Spleen (tissue), 11 donors: ENCODE measurements around the gene CA9. TPM values are rescaled to one million over a fixed set of nuclear protein-coding genes. Genes with fewer than 3 reads are reported as not detected.

ENCODE experiments used
- DNase-seq: peaks from one replicate; pipeline ENCODE4 v3.0.0-alpha.2; 2020
- H3K27ac ChIP-seq, 8 donors: fragments of 200-600 bp; sonication (generic) in 7 of 8; 1 replicate in 4 of 8; 2 replicates in 4 of 8; pipeline versions ENCODE4 v1.5.0 to v1.8.0; 2016 to 2021; ENCODE audit warnings: inconsistent platforms in 4 of 8, mild to moderate bottlenecking in 4 of 8, moderate library complexity in 1 of 8
- H3K27me3 ChIP-seq, 7 donors: fragments of 200-600 bp; sonication (generic) in 6 of 7; replicated peaks in 1 of 7; 1 replicate in 4 of 7; 2 replicates in 3 of 7; pipeline versions ENCODE4 v1.5.0 to v1.8.0; 2016 to 2021; ENCODE audit warnings: inconsistent platforms in 3 of 7, mild to moderate bottlenecking in 1 of 7
- H3K36me3 ChIP-seq, 6 donors: fragments of 200-600 bp; sonication (generic) in 5 of 6; 1 replicate in 4 of 6; 2 replicates in 2 of 6; pipeline versions ENCODE4 v1.5.0 to v1.8.0; 2016 to 2021; ENCODE audit warnings: inconsistent platforms in 2 of 6
- H3K4me1 ChIP-seq, 6 donors: fragments of 200-600 bp; sonication (generic) in 5 of 6; 1 replicate in 3 of 6; 2 replicates in 3 of 6; pipeline versions ENCODE4 v1.5.0 to v1.8.0; 2016 to 2021; ENCODE audit warnings: inconsistent platforms in 3 of 6
- H3K4me3 ChIP-seq, 8 donors: fragments of 200-600 bp; sonication (generic) in 7 of 8; 1 replicate in 4 of 8; 2 replicates in 4 of 8; pipeline versions ENCODE4 v1.5.0 to v1.8.0; 2016 to 2021; ENCODE audit warnings: inconsistent platforms in 4 of 8, mild to moderate bottlenecking in 4 of 8, moderate library complexity in 2 of 8
- H3K9me3 ChIP-seq, 8 donors: fragments of 200-600 bp; sonication (generic) in 7 of 8; 1 replicate in 4 of 8; 2 replicates in 4 of 8; pipeline versions ENCODE4 v1.5.0 to v1.8.0; 2016 to 2021; ENCODE audit warnings: inconsistent platforms in 4 of 8
- POLR2A ChIP-seq, 3 donors: fragments of 450-650 bp; IDR thresholded peaks; one replicate each; pipeline ENCODE4 v1.5.1; 2017; ENCODE audit warnings: antibody characterized with exemption in 3 of 3, mild to moderate bottlenecking in 1 of 3
- POLR2AphosphoS5 ChIP-seq, 3 donors: sonication (generic); formaldehyde crosslinking; IDR thresholded peaks; one replicate each; pipeline ENCODE4 v1.5.1; 2017; ENCODE audit warnings: antibody characterized with exemption in 3 of 3
- WGBS, 5 donors: extraction: QIAGEN DNeasy Blood & Tissue Kit in 3 of 5; methylation state at CpG; one replicate each; pipeline versions ENCODE4 v1.1.5 to v1.1.7; 2013 to 2018; 5-methylcytosine and 5-hydroxymethylcytosine counted together
- intact Hi-C: fragments of 100-400 bp; cut with DNase I; formaldehyde crosslinking; loops from one replicate; pipeline ENCODE4 v1.15.0; 2023; ENCODE audit warnings: low total_unique reads
- polyA plus RNA-seq, 3 donors: library from polyadenylated mRNA; stranded (reverse); fragments of 200-250 nt; gene quantifications; one replicate each; pipeline ENCODE4 v1.2.1, GENCODE V29; 2013
- total RNA-seq, 7 donors: library from RNA; depleted of rRNA in 3 of 7; stranded (reverse); fragments of >200 nt in 3 of 7; fragmentation: NEBNext Ultra II Directional in 4 of 7; extraction: Animal tissue kit (Norgen Biotek cat#: 25700) in 4 of 7; gene quantifications; one replicate each; pipeline versions ENCODE4 v1.1.0 to v1.2.1, GENCODE V29; 2016 to 2021
- TF ChIP-seq, protein P1 (sequence below), 11 experiments: fragments of 200-600 bp in 7 of 11; fragments of 450-650 bp in 4 of 11; sonication (generic) in 4 of 11; IDR thresholded peaks in 8 of 11; conservative IDR thresholded peaks in 3 of 11; 1 replicate in 7 of 11; 2 replicates in 4 of 11; pipeline versions ENCODE4 v1.4.0 to v1.8.0; 2016 to 2021; ENCODE audit warnings: antibody characterized with exemption in 11 of 11, inconsistent platforms in 4 of 11, mild to moderate bottlenecking in 1 of 11
- donor health status: healthy with polysubstance abuse.
- donor health status: DM: no; HTN: no; CAD: no; lungs with moderate emphysema.
- donor health status: DM: no; HTN: no; CAD: no.
- donor health status: Bipolar disorder and iron deficiency.
- donor health status: healthy.
- donor health status: DM: no; HTN: no; CAD: no.
- donor health status: DM: yes; HTN: yes; CAD: no.

The CA9 gene
- total and polyA plus RNA-seq, 10 donors, result 0.26 to 0.30 TPM; not detected in 8

DNA sequence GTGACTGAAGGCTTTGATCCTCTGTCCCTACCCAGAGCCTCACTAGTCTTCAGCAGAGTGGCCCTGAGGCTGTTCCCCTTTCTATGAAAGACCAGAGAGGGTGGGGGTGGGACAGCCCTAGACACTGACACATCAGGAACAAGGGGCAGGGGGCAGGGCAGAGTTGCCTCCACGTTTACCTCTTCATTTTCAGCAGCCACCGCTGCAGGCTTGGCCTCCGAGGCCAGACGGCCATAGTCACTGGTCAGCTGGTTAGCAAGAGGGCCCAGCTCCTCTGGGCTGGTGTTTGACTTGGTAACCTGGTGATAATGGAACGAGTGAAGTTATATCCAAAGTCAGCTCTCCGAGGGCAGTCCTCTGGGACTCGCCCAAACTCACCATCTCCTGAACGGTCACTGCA, 31.6 kb downstream of the CA9 start:
- no peak for DNase-seq
- H3K4me3 ChIP-seq, result no peak overlapping the region
- 76 to 93% (median 87%) methylated on average over 8 of the region's 8 CpGs for WGBS, 5 donors
- no peaks in the 10 kb centered on the region for H3K27me3 ChIP-seq
- H3K27ac ChIP-seq, result peak overlapping the region; percentile 17 to 72 (median 54)
- TF ChIP-seq POLR2A (IDR thresholded peaks at IDR 0.05) (no peak), POLR2AphosphoS5 (IDR thresholded peaks at IDR 0.05) (no peak)
- TF ChIP-seq, protein P1, sequence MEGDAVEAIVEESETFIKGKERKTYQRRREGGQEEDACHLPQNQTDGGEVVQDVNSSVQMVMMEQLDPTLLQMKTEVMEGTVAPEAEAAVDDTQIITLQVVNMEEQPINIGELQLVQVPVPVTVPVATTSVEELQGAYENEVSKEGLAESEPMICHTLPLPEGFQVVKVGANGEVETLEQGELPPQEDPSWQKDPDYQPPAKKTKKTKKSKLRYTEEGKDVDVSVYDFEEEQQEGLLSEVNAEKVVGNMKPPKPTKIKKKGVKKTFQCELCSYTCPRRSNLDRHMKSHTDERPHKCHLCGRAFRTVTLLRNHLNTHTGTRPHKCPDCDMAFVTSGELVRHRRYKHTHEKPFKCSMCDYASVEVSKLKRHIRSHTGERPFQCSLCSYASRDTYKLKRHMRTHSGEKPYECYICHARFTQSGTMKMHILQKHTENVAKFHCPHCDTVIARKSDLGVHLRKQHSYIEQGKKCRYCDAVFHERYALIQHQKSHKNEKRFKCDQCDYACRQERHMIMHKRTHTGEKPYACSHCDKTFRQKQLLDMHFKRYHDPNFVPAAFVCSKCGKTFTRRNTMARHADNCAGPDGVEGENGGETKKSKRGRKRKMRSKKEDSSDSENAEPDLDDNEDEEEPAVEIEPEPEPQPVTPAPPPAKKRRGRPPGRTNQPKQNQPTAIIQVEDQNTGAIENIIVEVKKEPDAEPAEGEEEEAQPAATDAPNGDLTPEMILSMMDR (IDR thresholded peaks at IDR 0.05 in 8 of 11, conservative IDR thresholded peaks at IDR 0.05 in 3 of 11), result no peak
- H3K4me1 ChIP-seq, result peaks cover 0 to 38% (median 11%) of the 10 kb centered on the region in 6 donors
- no peaks in the 10 kb centered on the region for H3K9me3 ChIP-seq
- H3K36me3 ChIP-seq, result peaks cover 47 to 100% (median 100%) of the 10 kb centered on the region in 6 donors
- intact Hi-C loops, result no loop called here

DNA sequence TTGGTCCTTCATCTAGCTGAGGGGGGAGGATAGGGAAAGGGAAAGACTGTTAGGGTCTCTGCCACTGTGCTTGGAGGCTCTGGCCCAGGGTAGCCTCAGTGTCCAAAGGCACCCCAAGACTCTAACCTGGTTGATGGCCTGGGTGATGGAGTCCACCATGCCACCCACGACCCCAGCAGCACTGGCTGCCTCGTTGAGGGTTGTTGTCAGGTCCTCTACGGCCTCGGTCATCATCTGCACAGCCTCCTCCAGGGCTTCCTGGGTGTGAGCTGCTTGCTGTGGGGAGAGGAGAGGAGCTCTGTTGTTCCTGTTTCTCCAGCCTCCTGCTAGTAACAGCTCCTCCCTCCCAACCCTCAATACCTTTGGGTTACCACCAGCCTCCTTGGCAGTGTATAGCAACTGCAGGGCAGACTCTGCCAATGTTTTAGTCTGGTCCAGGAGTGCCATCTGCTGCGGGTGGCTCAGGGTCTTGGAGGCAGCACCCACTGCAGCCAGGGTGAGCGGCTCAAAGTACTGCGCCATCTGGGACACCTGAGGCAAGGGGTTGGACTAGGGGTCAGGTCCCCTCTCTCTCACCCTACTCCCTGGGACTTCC, 32.2 kb downstream of the CA9 start:
- H3K27me3 ChIP-seq, result no peaks in the 10 kb centered on the region
- no peak overlapping the region for H3K4me3 ChIP-seq
- peak overlapping the region in 7 of 8 donors; percentile 17 to 72 (median 56) for H3K27ac ChIP-seq
- H3K36me3 ChIP-seq, result peaks cover 47 to 100% (median 100%) of the 10 kb centered on the region in 6 donors
- TF ChIP-seq POLR2AphosphoS5 (IDR thresholded peaks at IDR 0.05) (peak in 1 of 3 donors; percentile 56), POLR2A (IDR thresholded peaks at IDR 0.05) (no peak)
- DNase-seq, result no peak
- intact Hi-C loops, result no loop called here
- 92 to 97% (median 95%) methylated on average over 7 of the region's 7 CpGs for WGBS, 5 donors
- peaks cover 0 to 33% (median 11%) of the 10 kb centered on the region in 6 donors for H3K4me1 ChIP-seq
- H3K9me3 ChIP-seq, result no peaks in the 10 kb centered on the region

DNA sequence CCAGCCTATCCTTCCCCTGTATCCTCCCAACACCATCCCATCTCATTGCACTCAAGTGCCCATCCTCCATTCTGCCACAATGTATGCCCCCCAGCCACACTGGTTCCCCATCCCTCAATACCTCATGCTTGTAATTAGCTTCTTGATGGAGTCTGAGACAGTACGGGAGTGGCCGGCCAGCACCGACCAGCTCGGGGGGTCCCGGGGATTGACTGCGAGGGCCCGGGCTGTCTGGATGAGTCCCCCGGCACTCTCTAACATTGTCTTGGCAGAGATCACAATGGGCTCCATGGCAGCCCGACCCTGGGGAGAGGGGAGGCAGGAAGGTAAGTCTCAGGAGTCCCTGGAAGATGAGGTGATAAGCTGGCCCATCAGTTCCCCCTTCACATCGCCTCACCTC, 33.2 kb downstream of the CA9 start:
- no peak for DNase-seq
- peak overlapping the region in 3 of 8 donors; percentile 56 to 72 (median 61) for H3K27ac ChIP-seq

DNA sequence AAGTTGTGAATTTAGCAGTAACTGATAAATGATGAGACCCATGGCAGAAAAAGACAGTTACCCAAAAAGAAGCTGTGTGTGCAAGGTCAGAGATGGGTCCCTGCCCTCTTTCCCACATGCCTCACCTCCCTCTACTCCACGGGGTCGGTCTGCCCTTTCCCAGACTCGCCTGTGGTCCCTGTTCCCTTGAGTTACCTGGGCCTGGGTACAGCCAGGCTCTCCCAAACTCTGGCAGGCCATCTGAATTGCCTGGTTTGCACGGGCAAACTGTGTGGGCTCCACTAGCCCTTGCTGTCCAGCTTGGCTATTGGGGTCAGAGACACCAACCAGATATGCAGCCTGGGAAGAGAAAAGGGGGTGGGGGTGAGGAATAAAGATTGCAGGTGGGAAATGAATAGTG, 34.4 kb downstream of the CA9 start:
- intact Hi-C loops, result no loop called here
- Histone ChIP-seq H3K27ac (no peak overlapping the region), H3K36me3 (peaks cover 37 to 100% (median 100%) of the 10 kb centered on the region in 6 donors), H3K9me3 (no peaks in the 10 kb centered on the region), H3K27me3 (no peaks in the 10 kb centered on the region), H3K4me1 (peaks cover 0 to 30% (median 11%) of the 10 kb centered on the region in 6 donors), H3K4me3 (no peak overlapping the region)
- TF ChIP-seq POLR2A (IDR thresholded peaks at IDR 0.05) (no peak), POLR2AphosphoS5 (IDR thresholded peaks at IDR 0.05) (no peak)
- TF ChIP-seq, protein P1 (IDR thresholded peaks at IDR 0.05 in 8 of 11, conservative IDR thresholded peaks at IDR 0.05 in 3 of 11), result no peak
- 96 to 99% (median 97%) methylated on average over 4 of the region's 4 CpGs for WGBS, 5 donors
- no peak for DNase-seq

More for the DNA sequence above, 33.2 kb downstream of the CA9 start:
- peaks cover 0 to 30% (median 11%) of the 10 kb centered on the region in 6 donors for H3K4me1 ChIP-seq
- TF ChIP-seq, protein P1 (IDR thresholded peaks at IDR 0.05 in 8 of 11, conservative IDR thresholded peaks at IDR 0.05 in 3 of 11), result no peak
- no peak for TF ChIP-seq POLR2A (IDR thresholded peaks at IDR 0.05)
- peak in 2 of 3 donors; percentile 32 to 69 for TF ChIP-seq POLR2AphosphoS5 (IDR thresholded peaks at IDR 0.05)
- H3K27me3 ChIP-seq, result no peaks in the 10 kb centered on the region
- peaks cover 42 to 100% (median 100%) of the 10 kb centered on the region in 6 donors for H3K36me3 ChIP-seq
- WGBS, 5 donors, result 84 to 97% (median 93%) methylated on average over 10 of the region's 10 CpGs
- intact Hi-C loops, result no loop called here
- H3K9me3 ChIP-seq, result no peaks in the 10 kb centered on the region
- H3K4me3 ChIP-seq, result no peak overlapping the region
